ENCODE measurements around the gene SIN3A. TPM values are rescaled to one million over a fixed set of nuclear protein-coding genes. Genes with fewer than 3 reads are reported as not detected.
"Not testable (repeated sequence)": the region's sequence is repeated elsewhere in the genome, so short reads cannot be mapped to it uniquely, and the experiment has no call there.

Gene SIN3A
- polyA plus RNA-seq, 6 donors from 2014 or later: 14.2 to 21.4 (median 15.5) TPM

GRCh38 chr15:75355369-75355768, 96.1 kb downstream of the SIN3A start:
- no peak for ATAC-seq (ENCODE audit: low read depth in 2 of 2)
- peaks cover 0 to 7% (median under 1%) of the 10 kb centered on the region in 7 donors for H3K9me3 Mint-ChIP-seq
- H3K27ac Mint-ChIP-seq: peak overlapping the region in 2 of 6 donors; percentile 73 to 99
- no peaks in the 10 kb centered on the region for H3K27me3 Mint-ChIP-seq
- DNase-seq: no peak
- peak overlapping the region in 1 of 8 donors; percentile 51 for H3K4me3 Mint-ChIP-seq
- peaks cover 7 to 15% (median 10%) of the 10 kb centered on the region in 3 donors for H3K4me1 Mint-ChIP-seq
- H3K36me3 Mint-ChIP-seq: peaks cover 1 to 8% of the 10 kb centered on the region in 2 donors

GRCh38 chr15:75354454-75354853, 97.0 kb downstream of the SIN3A start:
- H3K27me3 Mint-ChIP-seq: no peaks in the 10 kb centered on the region
- H3K4me1 Mint-ChIP-seq: peaks cover 16 to 24% (median 20%) of the 10 kb centered on the region in 3 donors
- H3K36me3 Mint-ChIP-seq: peaks cover 6 to 15% of the 10 kb centered on the region in 2 donors
- no peak overlapping the region for H3K4me3 Mint-ChIP-seq
- H3K27ac Mint-ChIP-seq: peak overlapping the region in 5 of 6 donors; percentile 47 to 99 (median 87)
- ATAC-seq (ENCODE audit: low read depth in 2 of 2) (no peak), DNase-seq (no peak)
- peaks cover 4 to 17% (median 10%) of the 10 kb centered on the region in 7 donors for H3K9me3 Mint-ChIP-seq

- Mint-ChIP-seq H3K27me3 (no peaks in the 10 kb centered on the region), H3K9me3 (peaks cover 4 to 21% (median 15%) of the 10 kb centered on the region in 7 donors), H3K4me1 (peaks cover 16 to 29% (median 26%) of the 10 kb centered on the region in 3 donors), H3K36me3 (peaks cover 6 to 15% of the 10 kb centered on the region in 2 donors), H3K27ac (peak overlapping the region in 3 of 6 donors; percentile 80 to 99 (median 87)), H3K4me3 (peak overlapping the region in 2 of 8 donors; percentile 7 to 52)
- no peak for DNase-seq
- no peak for ATAC-seq (ENCODE audit: low read depth in 2 of 2)
Measured at GRCh38 chr15:75353604-75354003, 97.9 kb downstream of the SIN3A start.

GRCh38 chr15:75352186-75353080, 99.1 kb downstream of the SIN3A start:
- no peak overlapping the region for H3K4me3 Mint-ChIP-seq
- H3K27ac Mint-ChIP-seq: peak overlapping the region; percentile 70 to 100 (median 100)
- no peak for DNase-seq

GRCh38 chr15:75350601-75351361, 100.7 kb downstream of the SIN3A start:
- ATAC-seq (ENCODE audit: low read depth in 2 of 2) (no peak), DNase-seq (peak; percentile 53)
- Mint-ChIP-seq H3K27me3 (no peaks in the 10 kb centered on the region), H3K9me3 (peaks cover 4 to 24% (median 17%) of the 10 kb centered on the region in 7 donors), H3K4me3 (peak overlapping the region; percentile 59 to 91 (median 85)), H3K4me1 (peaks cover 27 to 46% (median 45%) of the 10 kb centered on the region in 3 donors), H3K36me3 (peaks cover 6 to 15% of the 10 kb centered on the region in 2 donors), H3K27ac (peak overlapping the region; percentile 99 to 100 (median 100))

More at GRCh38 chr15:75352186-75353080, 99.1 kb downstream of the SIN3A start:
- H3K9me3 Mint-ChIP-seq: peaks cover 4 to 24% (median 17%) of the 10 kb centered on the region in 7 donors
- no peak for ATAC-seq (ENCODE audit: low read depth in 2 of 2)
- no peaks in the 10 kb centered on the region for H3K27me3 Mint-ChIP-seq
- peaks cover 6 to 15% of the 10 kb centered on the region in 2 donors for H3K36me3 Mint-ChIP-seq
- H3K4me1 Mint-ChIP-seq: peaks cover 20 to 37% (median 29%) of the 10 kb centered on the region in 3 donors

GRCh38 chr15:75349851-75350588, 101.5 kb downstream of the SIN3A start:
- Mint-ChIP-seq H3K27me3 (no peaks in the 10 kb centered on the region), H3K4me3 (peak overlapping the region; percentile 21 to 91 (median 85)), H3K27ac (peak overlapping the region; percentile 99 to 100 (median 100)), H3K4me1 (peaks cover 32 to 53% (median 50%) of the 10 kb centered on the region in 3 donors), H3K36me3 (peaks cover 6 to 15% of the 10 kb centered on the region in 2 donors), H3K9me3 (peaks cover 4 to 24% (median 17%) of the 10 kb centered on the region in 7 donors)
- DNase-seq (peak; percentile 98), ATAC-seq (ENCODE audit: low read depth in 2 of 2) (peak; percentile 63 to 65)

- peak overlapping the region; percentile 65 to 91 (median 85) for H3K4me3 Mint-ChIP-seq
- H3K36me3 Mint-ChIP-seq: peaks cover 6 to 15% of the 10 kb centered on the region in 2 donors
Measured at GRCh38 chr15:75349351-75349669, 102.2 kb downstream of the SIN3A start.

GRCh38 chr15:75348562-75349350, 102.7 kb downstream of the SIN3A start:
- H3K9me3 Mint-ChIP-seq: peaks cover 4 to 24% (median 17%) of the 10 kb centered on the region in 7 donors
- peak overlapping the region; percentile 99 to 100 (median 100) for H3K27ac Mint-ChIP-seq
- ATAC-seq (ENCODE audit: low read depth in 2 of 2): no peak
- peak; percentile 29 for DNase-seq
- peaks cover 32 to 55% (median 48%) of the 10 kb centered on the region in 3 donors for H3K4me1 Mint-ChIP-seq
- no peaks in the 10 kb centered on the region for H3K27me3 Mint-ChIP-seq
- peaks cover 6 to 15% of the 10 kb centered on the region in 2 donors for H3K36me3 Mint-ChIP-seq
- H3K4me3 Mint-ChIP-seq: peak overlapping the region; percentile 72 to 91 (median 86)

More at GRCh38 chr15:75349351-75349669, 102.2 kb downstream of the SIN3A start:
- H3K4me1 Mint-ChIP-seq: peaks cover 32 to 50% (median 48%) of the 10 kb centered on the region in 3 donors
- H3K9me3 Mint-ChIP-seq: peaks cover 4 to 24% (median 17%) of the 10 kb centered on the region in 7 donors
- H3K27ac Mint-ChIP-seq: peak overlapping the region; percentile 99 to 100 (median 100)
- ATAC-seq (ENCODE audit: low read depth in 2 of 2); DNase-seq; H3K27me3 Mint-ChIP-seq: not testable (repeated sequence)

- Mint-ChIP-seq H3K36me3 (peaks cover 6 to 15% of the 10 kb centered on the region in 2 donors), H3K4me3 (peak overlapping the region; percentile 80 to 93 (median 87)), H3K9me3 (peaks cover 4 to 24% (median 17%) of the 10 kb centered on the region in 7 donors), H3K4me1 (peaks cover 32 to 55% (median 48%) of the 10 kb centered on the region in 3 donors), H3K27ac (peak overlapping the region; percentile 99 to 100 (median 100)), H3K27me3 (no peaks in the 10 kb centered on the region)
- ATAC-seq (ENCODE audit: low read depth in 2 of 2): no peak
- DNase-seq: no peak
Measured at GRCh38 chr15:75348034-75348561, 103.4 kb downstream of the SIN3A start.

GRCh38 chr15:75347222-75348033, 104.1 kb downstream of the SIN3A start:
- peak; percentile 73 to 74 for ATAC-seq (ENCODE audit: low read depth in 2 of 2)
- H3K36me3 Mint-ChIP-seq: peaks cover 6 to 15% of the 10 kb centered on the region in 2 donors
- H3K27me3 Mint-ChIP-seq: no peaks in the 10 kb centered on the region
- peak; percentile 97 for DNase-seq
- H3K9me3 Mint-ChIP-seq: peaks cover 4 to 24% (median 17%) of the 10 kb centered on the region in 7 donors
- peaks cover 32 to 55% (median 48%) of the 10 kb centered on the region in 3 donors for H3K4me1 Mint-ChIP-seq
- H3K4me3 Mint-ChIP-seq: peak overlapping the region; percentile 80 to 95 (median 89)
- peak overlapping the region; percentile 98 to 100 (median 99) for H3K27ac Mint-ChIP-seq

GRCh38 chr15:75346796-75347221, 104.7 kb downstream of the SIN3A start, which contains the start of gene NEIL1:
Gene NEIL1 (plus strand): TSS chr15:75347039. CDS start chr15:75348906, 1,867 bp downstream.
- no peak for DNase-seq
- Mint-ChIP-seq H3K9me3 (peaks cover 4 to 24% (median 17%) of the 10 kb centered on the region in 7 donors), H3K36me3 (peaks cover 6 to 15% of the 10 kb centered on the region in 2 donors), H3K4me3 (peak within 1 kb of the TSS; percentile 80 to 95 (median 89)), H3K27me3 (no peaks in the 10 kb centered on the region), H3K27ac (peak within 1 kb of the TSS; percentile 98 to 100 (median 99)), H3K4me1 (peaks cover 32 to 55% (median 48%) of the 10 kb centered on the region in 3 donors)
- ATAC-seq (ENCODE audit: low read depth in 2 of 2): peak in 1 of 2 donors; percentile 1
